Measurements from ENCODE around the gene TAF4.

DNA sequence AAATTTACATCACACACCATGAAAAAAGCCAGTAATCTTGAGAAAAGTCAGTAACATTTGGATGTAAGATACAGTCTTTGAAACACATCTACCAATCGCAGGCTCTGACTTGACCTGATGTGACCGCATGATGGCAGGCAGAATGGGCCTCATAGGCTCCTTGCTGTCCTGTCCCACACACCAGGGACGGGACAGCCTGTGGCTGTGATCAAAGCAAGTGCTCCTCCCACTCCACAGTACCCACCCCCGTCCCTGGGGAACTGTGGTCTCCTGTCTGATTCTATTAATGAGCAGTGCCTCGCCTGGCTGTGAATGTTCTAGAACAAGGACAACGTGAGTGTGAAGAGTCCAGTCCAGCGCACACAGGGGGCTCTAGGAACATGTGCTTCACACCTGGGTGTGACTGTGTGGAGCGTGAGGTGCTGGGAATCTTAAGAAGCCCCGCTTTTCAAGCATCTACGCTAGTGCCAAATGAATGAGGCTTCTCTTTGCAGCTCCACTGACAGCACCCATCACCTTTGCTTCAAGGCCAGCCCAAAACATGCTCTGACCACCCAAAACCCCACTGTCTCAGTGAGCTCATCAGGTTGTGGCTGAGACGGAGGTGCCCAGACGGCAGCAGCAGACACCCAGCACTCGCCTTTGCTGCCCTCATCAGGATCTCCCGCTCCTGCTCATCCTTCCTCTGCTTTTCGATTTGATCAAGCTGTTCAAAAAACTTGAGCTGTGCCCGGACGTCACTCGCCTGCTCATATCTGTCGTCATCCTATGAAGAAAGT, 67.1 kb downstream of the TAF4 start:
- TF ChIP-seq, protein P1, sequence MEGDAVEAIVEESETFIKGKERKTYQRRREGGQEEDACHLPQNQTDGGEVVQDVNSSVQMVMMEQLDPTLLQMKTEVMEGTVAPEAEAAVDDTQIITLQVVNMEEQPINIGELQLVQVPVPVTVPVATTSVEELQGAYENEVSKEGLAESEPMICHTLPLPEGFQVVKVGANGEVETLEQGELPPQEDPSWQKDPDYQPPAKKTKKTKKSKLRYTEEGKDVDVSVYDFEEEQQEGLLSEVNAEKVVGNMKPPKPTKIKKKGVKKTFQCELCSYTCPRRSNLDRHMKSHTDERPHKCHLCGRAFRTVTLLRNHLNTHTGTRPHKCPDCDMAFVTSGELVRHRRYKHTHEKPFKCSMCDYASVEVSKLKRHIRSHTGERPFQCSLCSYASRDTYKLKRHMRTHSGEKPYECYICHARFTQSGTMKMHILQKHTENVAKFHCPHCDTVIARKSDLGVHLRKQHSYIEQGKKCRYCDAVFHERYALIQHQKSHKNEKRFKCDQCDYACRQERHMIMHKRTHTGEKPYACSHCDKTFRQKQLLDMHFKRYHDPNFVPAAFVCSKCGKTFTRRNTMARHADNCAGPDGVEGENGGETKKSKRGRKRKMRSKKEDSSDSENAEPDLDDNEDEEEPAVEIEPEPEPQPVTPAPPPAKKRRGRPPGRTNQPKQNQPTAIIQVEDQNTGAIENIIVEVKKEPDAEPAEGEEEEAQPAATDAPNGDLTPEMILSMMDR (IDR thresholded peaks at IDR 0.05): no peak
- no peak for TF ChIP-seq POLR2A (IDR thresholded peaks at IDR 0.05)

Measured in Peyer's patch (tissue), 4 donors.